Kidney (tissue), 14 donors: ENCODE data around the gene THSD8. TPM values are rescaled to one million over a fixed set of nuclear protein-coding genes. Genes with fewer than 3 reads are reported as not detected.

ENCODE experiments used
- DNase-seq, 5 donors: peaks; one replicate each; pipeline ENCODE4 v3.0.0-alpha.2; 2013 to 2020
- FAIRE-seq: peaks from 2 replicates; lab custom pipeline; 2012; peaks lifted over from hg19 to GRCh38; lab: Jason Lieb, UNC
- H3K27ac ChIP-seq, 2 donors: one replicate each; pipeline ENCODE4 v1.7.0; 2013; ENCODE audit warnings: low read depth in 2 of 2, low read length in 2 of 2, inconsistent platforms in 1 of 2
- H3K27me3 ChIP-seq: one replicate; pipeline ENCODE4 v1.7.1; 2013; ENCODE audit warnings: low read length, inconsistent platforms; ENCODE audit not compliant: control insufficient read depth, insufficient read depth
- H3K36me3 ChIP-seq, 3 donors: one replicate each; pipeline versions ENCODE4 v1.7.0 to v1.7.1; 2013; ENCODE audit warnings: low read length in 3 of 3, control low read depth in 1 of 3, inconsistent platforms in 1 of 3; ENCODE audit not compliant: insufficient read depth in 3 of 3, control insufficient read depth in 2 of 3
- H3K4me1 ChIP-seq, 3 donors: one replicate each; pipeline versions ENCODE4 v1.7.0 to v1.7.1; 2013; ENCODE audit warnings: low read length in 3 of 3, inconsistent platforms in 1 of 3, low read depth in 1 of 3; ENCODE audit not compliant: control insufficient read depth in 2 of 3, insufficient read depth in 2 of 3
- H3K4me3 ChIP-seq, 3 donors: one replicate each; pipeline versions ENCODE4 v1.7.0 to v1.8.1; 2013; ENCODE audit warnings: low read length in 3 of 3, control low read depth in 1 of 3, inconsistent platforms in 1 of 3
- H3K9ac ChIP-seq, 3 donors: one replicate each; pipeline versions ENCODE4 v1.7.0 to v1.7.1; 2013; ENCODE audit warnings: low read length in 3 of 3, control low read depth in 1 of 3, inconsistent platforms in 1 of 3
- H3K9me3 ChIP-seq, 3 donors: one replicate each; pipeline versions ENCODE4 v1.7.0 to v1.7.1; 2013; ENCODE audit warnings: low read length in 3 of 3, control low read depth in 1 of 3, inconsistent platforms in 1 of 3; ENCODE audit not compliant: control insufficient read depth in 2 of 3, insufficient read depth in 1 of 3
- CTCF ChIP-seq: IDR thresholded peaks from 3 replicates; pipeline ENCODE4 v1.5.1; 2012; ENCODE audit warnings: mild to moderate bottlenecking, moderate library complexity, borderline replicate concordance; ENCODE audit not compliant: insufficient read depth; ENCODE audit errors: extremely low read depth
- intact Hi-C: fragments of 100-400 bp; cut with DNase I; formaldehyde crosslinking; loops from one replicate; pipeline ENCODE4 v1.11.1; 2022
- polyA plus RNA-seq: library from polyadenylated mRNA; stranded (reverse); fragments of 350-450 nt; fragmentation: Illumina TruSeq; extraction: RNeasy Lipid Tissue Mini Kit (QIAGEN cat#74804); gene quantifications from one replicate; pipeline ENCODE4 v1.2.3, GENCODE V29; 2014; ENCODE audit warnings: low read depth, low replicate concordance; ENCODE audit not compliant: insufficient read depth
- total RNA-seq: library from RNA; stranded (reverse); fragmentation: NEBNext Ultra II Directional; extraction: Animal tissue kit (Norgen Biotek cat#: 25700); gene quantifications from one replicate; pipeline ENCODE4 v1.2.1, GENCODE V29; 2021
- donor health status: control.
- donor health status: control.
- donor health status: control.
- donor health status: control.
- donor health status: control.
- donor health status: DM: yes; HTN: yes; CAD: no.
- donor health status: Normal renal cell carcinoma (clear cell type).

The THSD8 gene
- total and polyA plus RNA-seq, 2 donors from 2014 or later, result 3.2 to 10.0 TPM

- no peak for FAIRE-seq
- H3K27me3 ChIP-seq, result no peaks in the 10 kb centered on the region
Measured at GRCh38 chr19:12825254-12826131, 23.6 kb downstream of the THSD8 start.

GRCh38 chr19:12828494-12828893, 26.6 kb downstream of the THSD8 start:
- no peak for FAIRE-seq
- Histone ChIP-seq H3K4me1 (peaks cover 0 to 6% (median 0%) of the 10 kb centered on the region in 3 donors), H3K9ac (no peak overlapping the region), H3K4me3 (no peak overlapping the region), H3K27ac (no peak overlapping the region), H3K36me3 (no peaks in the 10 kb centered on the region), H3K27me3 (peaks cover 8% of the 10 kb centered on the region), H3K9me3 (no peaks in the 10 kb centered on the region)
- no peak for TF ChIP-seq CTCF
- peak in 1 of 5 donors; percentile 56 for DNase-seq
- intact Hi-C loops, result no loop called here

More at GRCh38 chr19:12825254-12826131, 23.6 kb downstream of the THSD8 start:
- intact Hi-C loops, result no loop called here
- H3K27ac ChIP-seq, result no peak overlapping the region
- H3K4me1 ChIP-seq, result peaks cover 0 to 2% (median 0%) of the 10 kb centered on the region in 3 donors
- peak; percentile 4 for TF ChIP-seq CTCF
- H3K4me3 ChIP-seq, result no peak overlapping the region
- no peaks in the 10 kb centered on the region for H3K36me3 ChIP-seq
- peak in 2 of 5 donors; percentile 44 to 57 for DNase-seq
- H3K9me3 ChIP-seq, result no peaks in the 10 kb centered on the region
- no peak overlapping the region for H3K9ac ChIP-seq

GRCh38 chr19:12833418-12833737, 31.5 kb downstream of the THSD8 start:
- H3K4me3 ChIP-seq, result no peak overlapping the region
- peaks cover 0 to 8% (median 0%) of the 10 kb centered on the region in 3 donors for H3K4me1 ChIP-seq
- H3K9ac ChIP-seq, result no peak overlapping the region
- H3K27ac ChIP-seq, result no peak overlapping the region
- DNase-seq, result peak in 1 of 5 donors; percentile 55
- TF ChIP-seq CTCF, result no peak
- H3K36me3 ChIP-seq, result no peaks in the 10 kb centered on the region
- intact Hi-C loops, result no loop called here
- H3K9me3 ChIP-seq, result no peaks in the 10 kb centered on the region
- FAIRE-seq, result no peak
- peaks cover 34% of the 10 kb centered on the region for H3K27me3 ChIP-seq
